GM18502 (cell line): ENCODE measurements around the gene FKBP2.

Source experiments
- ATAC-seq: cut with Tn5 transposase; IDR thresholded peaks from one replicate; pipeline ENCODE4 v1.9.1; 2021; ENCODE audit warnings: mild to moderate bottlenecking; ENCODE audit not compliant: unreplicated experiment, poor library complexity

FKBP2 gene

GRCh38 chr11:64240435-64241240 is at the start of gene FKBP2:
FKBP2 (plus strand) TSS chr11:64241095; CDS start chr11:64242388, 1,293 bp downstream.
- ATAC-seq, result peak; percentile 53

- no peak for ATAC-seq
Measured at GRCh38 chr11:64192434-64192833, 48.5 kb upstream of the FKBP2 start.

- ATAC-seq, result no peak
Measured at GRCh38 chr11:64196626-64197025, 44.3 kb upstream of the FKBP2 start.

- no peak for ATAC-seq
Measured at GRCh38 chr11:64198511-64198910, 42.4 kb upstream of the FKBP2 start.

- ATAC-seq, result no peak
Measured at GRCh38 chr11:64201543-64201942, 39.4 kb upstream of the FKBP2 start.

GRCh38 chr11:64202992-64203391 is 37.9 kb upstream of the FKBP2 start:
- no peak for ATAC-seq

GRCh38 chr11:64203421-64204079 is 37.3 kb upstream of the FKBP2 start:
- ATAC-seq, result no peak

- no peak for ATAC-seq
Measured at GRCh38 chr11:64204080-64204440, 36.8 kb upstream of the FKBP2 start.

GRCh38 chr11:64204464-64204989 is 36.4 kb upstream of the FKBP2 start:
- no peak for ATAC-seq

GRCh38 chr11:64206457-64207255 is 34.2 kb upstream of the FKBP2 start, which contains the start of gene FERMT3:
FERMT3 (plus strand) TSS chr11:64206721; CDS start chr11:64207365, 644 bp downstream.
- peak; percentile 3 for ATAC-seq

- ATAC-seq, result peak; percentile 63
Measured at GRCh38 chr11:64207256-64208085, 33.4 kb upstream of the FKBP2 start.

GRCh38 chr11:64208086-64208795 is 32.7 kb upstream of the FKBP2 start:
- ATAC-seq, result no peak

- no peak for ATAC-seq
Measured at GRCh38 chr11:64208796-64209562, 31.9 kb upstream of the FKBP2 start.

- no peak for ATAC-seq
Measured at GRCh38 chr11:64209563-64209843, 31.4 kb upstream of the FKBP2 start.

- no peak for ATAC-seq
Measured at GRCh38 chr11:64210301-64211020, 30.4 kb upstream of the FKBP2 start.

- ATAC-seq, result no peak
Measured at GRCh38 chr11:64211181-64211872, 29.6 kb upstream of the FKBP2 start.

- no peak for ATAC-seq
Measured at GRCh38 chr11:64216879-64217278, 24.0 kb upstream of the FKBP2 start.
